Fibroblast of skin of scalp (primary cell): Measurements from ENCODE around the gene GNAT1.
A peak's percentile ranks its signal among the peaks of the same experiment; 100 is the strongest.
"Not testable (repeated sequence)": the region's sequence is repeated elsewhere in the genome, so short reads cannot be mapped to it uniquely, and the experiment has no call there.

ENCODE experiments used
- DNase-seq: peaks from one replicate; pipeline ENCODE4 v3.0.0-alpha.2; 2013

GNAT1 gene

GRCh38 chr3:50243543-50243895, 52.1 kb downstream of the GNAT1 start:
- no peak for DNase-seq

- DNase-seq, result not testable (repeated sequence)
These were observed 53.4 kb downstream of the GNAT1 start for GRCh38 chr3:50244813-50245212.

DNA sequence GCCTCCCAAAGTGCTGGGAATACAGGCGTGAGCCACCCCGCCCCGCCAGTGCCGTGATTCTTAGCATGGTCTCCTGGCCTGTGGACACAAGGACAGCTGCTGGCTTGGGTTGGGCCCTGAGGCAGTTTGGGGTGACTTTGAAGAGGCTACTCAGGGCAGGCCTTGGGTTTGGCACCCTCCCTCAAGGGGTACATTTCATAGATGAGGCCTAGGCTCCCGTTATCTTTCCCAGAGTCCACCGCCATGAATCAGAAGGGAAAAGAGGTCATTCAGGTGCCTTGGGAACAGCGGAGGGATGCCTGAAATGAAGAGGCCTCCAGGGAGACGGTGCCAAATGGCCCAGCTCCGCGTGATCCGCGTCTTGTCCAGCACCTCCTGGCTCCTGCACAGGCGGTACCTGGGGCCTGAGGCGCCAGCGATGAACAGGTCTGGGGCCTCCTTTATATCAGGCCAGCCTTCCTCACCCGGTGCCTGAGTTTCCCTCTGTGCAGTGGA, 53.9 kb downstream of the GNAT1 start:
- DNase-seq, result no peak

DNA sequence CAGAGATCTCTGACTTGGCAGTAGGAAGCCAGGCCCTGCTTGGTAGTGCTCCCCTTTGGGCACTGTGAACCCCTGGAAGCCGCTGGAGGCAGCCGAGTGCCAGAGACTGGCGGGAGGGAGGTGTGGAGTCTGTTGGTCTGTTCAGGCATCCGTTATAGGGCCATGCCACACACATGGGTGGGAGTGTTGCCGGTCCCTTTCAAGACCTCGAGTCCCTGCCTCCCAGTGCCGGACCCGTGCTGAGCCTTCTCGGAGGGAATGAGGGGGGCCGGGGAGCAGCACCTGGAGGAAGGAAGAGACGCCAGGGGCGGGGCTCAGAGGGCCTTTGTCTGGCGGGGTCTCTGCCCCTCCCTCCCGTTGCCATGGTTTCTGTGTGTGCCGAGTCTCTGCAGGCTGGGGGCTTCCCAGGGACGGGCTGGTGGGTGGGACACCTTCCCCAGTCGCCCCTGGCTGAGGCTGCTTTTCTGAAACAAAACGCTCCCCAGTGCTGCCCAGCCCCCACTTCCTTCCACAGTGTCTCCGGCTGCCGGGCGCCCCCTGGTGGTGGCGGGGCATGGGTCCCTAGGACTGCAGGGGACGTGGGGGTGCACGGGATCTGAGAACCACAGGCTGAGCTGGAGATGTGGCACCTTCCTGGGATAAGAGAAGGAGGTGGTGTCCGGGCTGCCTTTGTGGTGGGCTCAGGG, 54.6 kb downstream of the GNAT1 start:
- peak; percentile 93 for DNase-seq

DNA sequence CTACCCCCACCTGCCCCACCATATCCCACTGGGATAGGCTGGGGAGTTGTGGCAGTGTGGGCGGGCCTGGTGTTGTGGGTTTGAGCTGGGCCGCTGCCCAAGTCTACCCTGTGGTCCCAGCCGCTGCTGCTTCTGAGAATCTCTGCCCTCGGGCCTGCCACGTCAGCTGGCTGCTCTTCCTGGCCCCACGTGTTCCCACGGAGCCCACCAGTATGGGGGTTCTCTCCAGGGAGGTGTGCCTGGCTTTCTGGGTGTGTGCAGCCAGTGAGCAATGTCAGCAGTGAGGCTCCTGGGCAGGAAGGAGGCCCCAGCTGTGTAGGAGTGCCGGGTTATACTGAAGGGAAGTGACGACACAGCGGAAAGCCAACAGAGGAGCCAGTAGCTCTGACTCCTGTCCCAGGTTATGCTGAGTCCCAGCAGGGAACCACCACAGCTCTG, 55.1 kb downstream of the GNAT1 start:
- peak; percentile 97 for DNase-seq
